Adrenal gland (tissue), 12 donors: ENCODE data around the gene GAN. TPM values are rescaled to one million over a fixed set of nuclear protein-coding genes. Genes with fewer than 3 reads are reported as not detected.

Experiments
- DNase-seq, 7 donors: peaks; one replicate each; pipeline ENCODE4 v3.0.0-alpha.2; 2019 to 2020
- H3K27ac ChIP-seq, 5 donors: fragments of 200-600 bp; sonication (generic) in 4 of 5; 1 replicate in 3 of 5; 2 replicates in 2 of 5; pipeline versions ENCODE4 v1.5.1 to v1.8.0; 2016 to 2020; ENCODE audit warnings: mild to moderate bottlenecking in 1 of 5
- H3K27me3 ChIP-seq: fragments of 200-600 bp; 2 replicates; pipeline ENCODE4 v1.8.0; 2021
- H3K36me3 ChIP-seq, 2 donors: fragments of 200-600 bp; replicated peaks in 1 of 2; 1 replicate in 1 of 2; 2 replicates in 1 of 2; pipeline versions ENCODE4 v1.5.1 to v1.8.0; 2018 to 2022
- H3K4me1 ChIP-seq, 2 donors: fragments of 200-600 bp; replicated peaks in 1 of 2; 1 replicate in 1 of 2; 2 replicates in 1 of 2; pipeline versions ENCODE4 v1.5.1 to v1.8.0; 2018 to 2021
- H3K4me3 ChIP-seq, 4 donors: fragments of 200-600 bp; sonication (generic) in 3 of 4; one replicate each; pipeline ENCODE4 v1.5.1; 2016 to 2018
- H3K9me3 ChIP-seq, 3 donors: fragments of 200-600 bp; sonication (generic) in 1 of 3; replicated peaks in 1 of 3; 1 replicate in 2 of 3; 2 replicates in 1 of 3; pipeline versions ENCODE4 v1.5.1 to v1.8.0; 2016 to 2021
- CTCF ChIP-seq, 6 experiments: fragments of 450-650 bp in 4 of 6; fragments of 200-600 bp in 2 of 6; sonication (generic) in 1 of 6; IDR thresholded peaks; 1 replicate in 5 of 6; 2 replicates in 1 of 6; pipeline versions ENCODE4 v1.5.1 to v1.8.0; 2016 to 2021; ENCODE audit warnings: antibody characterized with exemption in 6 of 6, mild to moderate bottlenecking in 2 of 6, moderate library complexity in 1 of 6
- POLR2A ChIP-seq, 2 donors: fragments of 450-650 bp; IDR thresholded peaks; one replicate each; pipeline ENCODE4 v1.6.1; 2017; ENCODE audit warnings: antibody characterized with exemption in 2 of 2, mild to moderate bottlenecking in 2 of 2, moderate library complexity in 1 of 2
- WGBS, 4 donors: extraction: QIAGEN DNeasy Blood & Tissue Kit in 2 of 4; methylation state at CpG; one replicate each; pipeline versions ENCODE4 v1.1.5 to v1.1.7; 2013 to 2017; 5-methylcytosine and 5-hydroxymethylcytosine counted together
- intact Hi-C, 2 donors: fragments of 100-400 bp; cut with DNase I; formaldehyde crosslinking; loops; one replicate each; pipeline versions ENCODE4 v1.14.1 to v1.15.0; 2022 to 2023
- polyA plus RNA-seq, 3 donors: library from polyadenylated mRNA; stranded (reverse); fragments of 200-250 nt in 2 of 3; fragments of 350-450 nt in 1 of 3; fragmentation: Illumina TruSeq in 1 of 3; extraction: RNeasy Lipid Tissue Mini Kit (QIAGEN cat#74804) in 1 of 3; gene quantifications; one replicate each; pipeline ENCODE4 v1.2.3, GENCODE V29; 2013 to 2014
- total RNA-seq, 9 donors: library from RNA; depleted of rRNA in 4 of 9; stranded (reverse); fragments of >200 nt in 4 of 9; fragments of 120-200 nt in 1 of 9; fragmentation: NEBNext Ultra II Directional in 1 of 9; extraction: Animal tissue kit (Norgen Biotek cat#: 25700) in 1 of 9; gene quantifications; one replicate each; pipeline versions ENCODE4 v1.1.0 to v1.2.4, GENCODE V29; 2013 to 2023
- donor health status: healthy with polysubstance abuse.
- donor health status: Bipolar disorder and iron deficiency.
- donor health status: DM: yes; HTN: yes; CAD: no.
- donor health status: DM: no; HTN: no; CAD: no.
- donor health status: DM: no; HTN: no; CAD: no.
- donor health status: DM: yes; HTN: yes; CAD: no.

Gene GAN
- total and polyA plus RNA-seq, 12 donors = 1.0 to 7.5 (median 3.8) TPM

- Histone ChIP-seq H3K4me3 (no peak overlapping the region), H3K27ac (no peak overlapping the region), H3K27me3 (no peaks in the 10 kb centered on the region), H3K36me3 (peaks cover 0 to 12% of the 10 kb centered on the region in 2 donors), H3K4me1 (no peaks in the 10 kb centered on the region), H3K9me3 (no peaks in the 10 kb centered on the region)
- WGBS, 4 donors = 82 to 88% (median 84%) methylated on average over 4 of the region's 4 CpGs
- TF ChIP-seq CTCF (IDR thresholded peaks at IDR 0.05) (no peak), POLR2A (IDR thresholded peaks at IDR 0.05) (no peak)
- no peak for DNase-seq
- intact Hi-C loops = loop anchor here (5.0 to 10.0 kb wide), 2 partner anchors 352 to 355 kb away; no protein-coding TSS in a partner anchor
Measured at GRCh38 chr16:81369888-81370504, 55.2 kb downstream of the GAN start.

DNA sequence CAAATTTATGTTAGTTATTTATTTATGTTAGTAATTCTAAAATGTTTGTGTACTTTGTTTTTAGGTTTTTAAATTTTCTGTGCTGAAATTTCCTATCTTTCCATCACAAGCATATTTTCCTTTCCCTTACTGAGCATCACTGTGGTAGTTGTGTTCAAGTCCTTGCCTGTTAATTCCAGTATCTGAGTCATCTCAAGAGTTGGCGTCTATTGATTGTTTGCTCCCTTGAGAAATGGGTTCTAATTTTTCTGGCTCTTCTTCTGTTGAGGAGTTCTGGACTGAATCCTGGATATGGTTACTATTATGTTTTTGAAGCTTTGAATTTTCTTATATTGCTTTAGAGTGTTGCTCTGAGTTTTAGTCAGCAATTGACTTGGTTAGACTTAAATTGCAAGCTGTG, 56.3 kb downstream of the GAN start:
- no peaks in the 10 kb centered on the region for H3K27me3 ChIP-seq
- no peak overlapping the region for H3K27ac ChIP-seq
- 60 to 86% (median 78%) methylated on average over 1 of the region's 1 CpG for WGBS, 4 donors
- H3K36me3 ChIP-seq = peaks cover 0 to 6% of the 10 kb centered on the region in 2 donors
- no peak for TF ChIP-seq POLR2A (IDR thresholded peaks at IDR 0.05)
- no peak for TF ChIP-seq CTCF (IDR thresholded peaks at IDR 0.05)
- intact Hi-C loops = no loop called here
- no peaks in the 10 kb centered on the region for H3K4me1 ChIP-seq
- no peak overlapping the region for H3K4me3 ChIP-seq
- no peaks in the 10 kb centered on the region for H3K9me3 ChIP-seq
- DNase-seq = no peak

DNA sequence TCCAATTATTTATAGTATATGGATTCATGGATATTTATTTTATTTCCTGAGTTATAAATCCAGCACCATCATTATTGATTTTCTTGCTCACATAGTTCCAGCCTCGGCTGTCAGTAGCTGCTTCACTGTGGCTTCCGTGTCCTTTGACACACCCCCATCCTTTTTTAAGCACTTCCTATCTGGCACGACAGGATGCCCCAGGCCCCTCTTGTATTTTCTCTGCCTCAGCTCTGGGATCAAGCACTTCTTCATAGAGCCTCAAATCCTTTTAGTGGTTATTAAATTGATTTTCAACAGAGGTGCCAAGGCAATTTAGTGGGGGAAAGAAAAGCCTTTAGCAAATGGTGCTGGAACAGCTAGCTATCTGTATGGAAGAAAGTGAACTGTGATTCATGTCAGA, 59.8 kb downstream of the GAN start:
- H3K27me3 ChIP-seq = no peaks in the 10 kb centered on the region
- H3K4me1 ChIP-seq = no peaks in the 10 kb centered on the region
- no peak for TF ChIP-seq POLR2A (IDR thresholded peaks at IDR 0.05)
- TF ChIP-seq CTCF (IDR thresholded peaks at IDR 0.05) = no peak
- DNase-seq = no peak
- H3K4me3 ChIP-seq = no peak overlapping the region
- intact Hi-C loops = no loop called here
- WGBS, 4 donors = 56 to 78% (median 66%) methylated on average over 3 of the region's 3 CpGs
- H3K27ac ChIP-seq = no peak overlapping the region
- H3K9me3 ChIP-seq = no peaks in the 10 kb centered on the region
- H3K36me3 ChIP-seq = peaks cover 0 to 14% of the 10 kb centered on the region in 2 donors

GRCh38 chr16:81376880-81377279, 62.1 kb downstream of the GAN start:
- no peaks in the 10 kb centered on the region for H3K9me3 ChIP-seq
- no peak overlapping the region for H3K4me3 ChIP-seq
- no peaks in the 10 kb centered on the region for H3K27me3 ChIP-seq
- TF ChIP-seq CTCF (IDR thresholded peaks at IDR 0.05) (no peak), POLR2A (IDR thresholded peaks at IDR 0.05) (no peak)
- no peaks in the 10 kb centered on the region for H3K4me1 ChIP-seq
- intact Hi-C loops = no loop called here
- H3K36me3 ChIP-seq = peaks cover 0 to 14% of the 10 kb centered on the region in 2 donors
- WGBS, 4 donors = 63 to 75% (median 67%) methylated on average over 7 of the region's 7 CpGs
- H3K27ac ChIP-seq = no peak overlapping the region
- DNase-seq = no peak
